Panc1 (cell line): ENCODE results near the gene CCNA2. TPM values are rescaled to one million over a fixed set of nuclear protein-coding genes. Genes with fewer than 3 reads are reported as not detected.

Source experiments
- ATAC-seq: fragments of 200-7000 bp; cut with Tn5 transposase; 2 replicates; pipeline ENCODE4 v1.9.1; 2020; ENCODE audit warnings: mild to moderate bottlenecking, moderate library complexity
- BruUV-seq: library from RNA; stranded (reverse); fragments of 400-500 nt; replicated peaks from 2 replicates; lab custom pipeline; 2021; lab: Mats Ljungman, UMichigan
- CTCF ChIA-PET: fragments of 300-600 bp; sonication (Branson Sonifier 250); formaldehyde crosslinking; loops from one replicate; lab custom pipeline; 2022; ENCODE audit warnings: antibody characterized with exemption; lab: Charles Lee
- POLR2A ChIA-PET: fragments of 300-600 bp; sonication (Branson Sonifier 250); formaldehyde crosslinking; loops from one replicate; lab custom pipeline; 2022; ENCODE audit warnings: antibody characterized with exemption; lab: Charles Lee
- DNase-seq: peaks from one replicate; pipeline ENCODE4 v3.0.0-alpha.2; 2010; ENCODE audit warnings: low read depth, low spot score
- H3K27ac ChIP-seq: 2 replicates; pipeline ENCODE4 v1.5.1; 2011; ENCODE audit warnings: mild to moderate bottlenecking, low read length, inconsistent platforms
- H3K27me3 ChIP-seq: fragments of 200-500 bp; sonication (Bioruptor generic); 2 replicates; pipeline ENCODE4 v1.6.0; 2014; ENCODE audit warnings: low read length, inconsistent platforms; ENCODE audit not compliant: control insufficient read depth, insufficient read depth
- H3K36me3 ChIP-seq: fragments of 200-500 bp; sonication (Bioruptor generic); 2 replicates; pipeline ENCODE4 v1.5.1; 2014; ENCODE audit warnings: inconsistent platforms, mild to moderate bottlenecking, low read length, moderate library complexity; ENCODE audit not compliant: control insufficient read depth, insufficient read depth
- H3K4me1 ChIP-seq: 2 replicates; pipeline ENCODE4 v1.5.1; 2011; ENCODE audit warnings: inconsistent platforms, mild to moderate bottlenecking, low read length, moderate library complexity; ENCODE audit not compliant: control insufficient read depth, insufficient read depth
- H3K4me3 ChIP-seq, 2 experiments: 2 replicates each; pipeline ENCODE4 v1.5.1; 2011 to 2012; ENCODE audit warnings: low read depth in 2 of 2, low read length in 2 of 2, mild to moderate bottlenecking in 2 of 2, inconsistent platforms in 1 of 2, moderate library complexity in 1 of 2
- H3K9me3 ChIP-seq: fragments of 200-500 bp; sonication (Bioruptor generic); 2 replicates; pipeline ENCODE4 v1.5.1; 2014; ENCODE audit warnings: low read depth, mild to moderate bottlenecking, inconsistent platforms, low read length, moderate library complexity; ENCODE audit not compliant: control insufficient read depth, insufficient read depth
- POLR2AphosphoS5 ChIP-seq: IDR thresholded peaks from 2 replicates; pipeline ENCODE4 v1.6.1; 2012; ENCODE audit warnings: mild to moderate bottlenecking, low read depth, low read length, moderate library complexity
- REST ChIP-seq, 2 experiments: IDR thresholded peaks; 2 replicates each; pipeline ENCODE4 v1.6.1; 2011 to 2012; ENCODE audit warnings: low read depth in 2 of 2, control low read depth in 1 of 2, low read length in 1 of 2, mild to moderate bottlenecking in 1 of 2, moderate library complexity in 1 of 2; ENCODE audit not compliant: insufficient read depth in 1 of 2
- SIN3A ChIP-seq: IDR thresholded peaks from 2 replicates; pipeline ENCODE4 v1.6.1; 2012; ENCODE audit warnings: low read depth, mild to moderate bottlenecking, low read length, moderate library complexity, borderline replicate concordance; ENCODE audit not compliant: insufficient read depth
- TCF7L2 ChIP-seq: IDR thresholded peaks from 2 replicates; pipeline ENCODE4 v1.6.1; 2011; ENCODE audit warnings: mild to moderate bottlenecking, low read depth, low read length, inconsistent platforms
- in situ Hi-C: cut with HindIII; loops from 2 replicates; pipeline ENCODE4 v1.10.0; 2016; ENCODE audit warnings: low sequenced_read_pairs, low pct_unique_long_range_greater_than_20kb
- intact Hi-C: fragments of 100-400 bp; cut with micrococcal nuclease; formaldehyde crosslinking; loops from one replicate; pipeline ENCODE4 v1.10.0; 2022; ENCODE audit not compliant: unreplicated experiment
- total RNA-seq: library from RNA; stranded (reverse); gene quantifications from one replicate; pipeline ENCODE4 v1.2.1, GENCODE V29; 2021; ENCODE audit not compliant: unreplicated experiment
- TF ChIP-seq, protein P1 (sequence below): fragments of 450-650 bp; IDR thresholded peaks from 2 replicates; pipeline ENCODE4 v1.5.1; 2017; ENCODE audit warnings: mild to moderate bottlenecking

Gene CCNA2
- total RNA-seq, 1 experiment from 2014 or later: 31.8 TPM

GRCh38 chr4:121790976-121791375, 32.7 kb downstream of the CCNA2 start:
- in situ Hi-C loops: no loop called here

GRCh38 chr4:121789960-121790829, 33.5 kb downstream of the CCNA2 start:
- Histone ChIP-seq H3K4me1 (no peaks in the 10 kb centered on the region), H3K27ac (no peak overlapping the region), H3K9me3 (no peaks in the 10 kb centered on the region), H3K27me3 (peaks cover 5% of the 10 kb centered on the region), H3K4me3 (no peak overlapping the region), H3K36me3 (no peaks in the 10 kb centered on the region)
- in situ Hi-C loops: no loop called here
- no TSS peak for BruUV-seq
- no peak for DNase-seq
- POLR2A ChIA-PET: no interaction called here
- ATAC-seq: no peak
- intact Hi-C loops: no loop called here
- TF ChIP-seq TCF7L2: no peak
- CTCF ChIA-PET: no interaction called here

More at GRCh38 chr4:121790976-121791375, 32.7 kb downstream of the CCNA2 start:
- intact Hi-C loops: no loop called here
- Histone ChIP-seq H3K4me1 (no peaks in the 10 kb centered on the region), H3K27ac (no peak overlapping the region), H3K4me3 (no peak overlapping the region), H3K9me3 (no peaks in the 10 kb centered on the region), H3K36me3 (no peaks in the 10 kb centered on the region), H3K27me3 (peaks cover 5% of the 10 kb centered on the region)
- no peak for DNase-seq
- BruUV-seq: no TSS peak
- no peak for TF ChIP-seq POLR2AphosphoS5
- no peak for TF ChIP-seq SIN3A
- TF ChIP-seq, protein P1, sequence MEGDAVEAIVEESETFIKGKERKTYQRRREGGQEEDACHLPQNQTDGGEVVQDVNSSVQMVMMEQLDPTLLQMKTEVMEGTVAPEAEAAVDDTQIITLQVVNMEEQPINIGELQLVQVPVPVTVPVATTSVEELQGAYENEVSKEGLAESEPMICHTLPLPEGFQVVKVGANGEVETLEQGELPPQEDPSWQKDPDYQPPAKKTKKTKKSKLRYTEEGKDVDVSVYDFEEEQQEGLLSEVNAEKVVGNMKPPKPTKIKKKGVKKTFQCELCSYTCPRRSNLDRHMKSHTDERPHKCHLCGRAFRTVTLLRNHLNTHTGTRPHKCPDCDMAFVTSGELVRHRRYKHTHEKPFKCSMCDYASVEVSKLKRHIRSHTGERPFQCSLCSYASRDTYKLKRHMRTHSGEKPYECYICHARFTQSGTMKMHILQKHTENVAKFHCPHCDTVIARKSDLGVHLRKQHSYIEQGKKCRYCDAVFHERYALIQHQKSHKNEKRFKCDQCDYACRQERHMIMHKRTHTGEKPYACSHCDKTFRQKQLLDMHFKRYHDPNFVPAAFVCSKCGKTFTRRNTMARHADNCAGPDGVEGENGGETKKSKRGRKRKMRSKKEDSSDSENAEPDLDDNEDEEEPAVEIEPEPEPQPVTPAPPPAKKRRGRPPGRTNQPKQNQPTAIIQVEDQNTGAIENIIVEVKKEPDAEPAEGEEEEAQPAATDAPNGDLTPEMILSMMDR: no peak
- no peak for TF ChIP-seq REST (IDR thresholded peaks at IDR 0.05; ENCODE audit: insufficient read depth in 1 of 2, low read depth in 2 of 2, low read length in 1 of 2)
- TF ChIP-seq TCF7L2: no peak
- POLR2A ChIA-PET: no interaction called here
- ATAC-seq: no peak
- CTCF ChIA-PET: no interaction called here

DNA sequence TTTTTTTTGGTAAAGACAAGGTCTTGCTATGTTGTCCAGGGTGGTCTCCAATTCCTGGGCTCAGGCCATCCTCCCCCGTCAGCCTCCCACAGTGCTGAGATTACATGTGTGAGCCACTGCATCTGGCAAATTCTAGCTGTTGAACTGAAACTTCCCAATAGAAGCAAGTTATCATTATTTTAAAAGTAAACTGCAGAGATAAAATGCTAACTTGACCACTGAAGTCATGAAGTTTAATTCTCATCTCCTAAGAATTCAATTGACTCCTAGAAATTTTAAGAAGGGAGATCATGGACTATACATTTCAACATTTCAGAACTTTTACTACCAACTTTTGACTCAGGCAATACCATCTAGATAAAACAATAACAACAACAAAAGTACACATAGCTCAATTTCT, 34.2 kb downstream of the CCNA2 start:
- no TSS peak for BruUV-seq
- Histone ChIP-seq H3K4me3 (no peak overlapping the region), H3K27me3 (peaks cover 5% of the 10 kb centered on the region), H3K4me1 (no peaks in the 10 kb centered on the region), H3K9me3 (no peaks in the 10 kb centered on the region), H3K27ac (no peak overlapping the region), H3K36me3 (no peaks in the 10 kb centered on the region)
- TF ChIP-seq POLR2AphosphoS5 (no peak), TCF7L2 (no peak), SIN3A (no peak), REST (IDR thresholded peaks at IDR 0.05; ENCODE audit: insufficient read depth in 1 of 2, low read depth in 2 of 2, low read length in 1 of 2) (no peak)
- TF ChIP-seq, protein P1: no peak
- ChIA-PET CTCF (no interaction called here), POLR2A (no interaction called here)
- in situ Hi-C loops: no loop called here
- DNase-seq: no peak
- no peak for ATAC-seq
- intact Hi-C loops: no loop called here
